Measurements from ENCODE around the gene SLC2A8. TPM values are rescaled to one million over a fixed set of nuclear protein-coding genes. Genes with fewer than 3 reads are reported as not detected.

The SLC2A8 gene
- total and polyA plus RNA-seq, 2 experiments from 2014 or later, result 9.6 to 9.9 TPM

DNA sequence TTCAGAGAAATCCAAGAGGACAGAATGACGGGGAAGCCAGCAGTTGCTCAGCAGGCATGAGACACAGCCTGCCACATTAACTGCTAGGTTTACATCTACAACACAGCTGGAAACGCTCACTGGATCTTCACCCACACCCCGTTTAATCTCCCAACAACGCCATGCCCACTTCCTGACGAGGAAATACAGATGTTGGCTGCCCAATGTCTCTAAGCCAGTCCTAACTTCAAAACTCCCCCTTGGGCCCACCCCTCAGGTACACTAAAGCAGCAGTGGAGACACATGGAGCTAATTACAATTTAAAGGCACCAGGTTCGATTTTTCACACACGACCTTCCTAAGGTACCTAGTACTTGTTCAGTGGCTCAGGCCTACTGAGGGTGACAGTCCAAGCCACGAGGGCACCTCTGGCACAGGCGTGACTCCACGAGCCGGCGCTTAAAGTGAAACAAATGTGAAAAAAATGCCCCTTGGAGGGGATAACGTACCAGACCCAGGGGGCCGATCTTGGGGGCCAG is 53.3 kb downstream of the SLC2A8 start:
- H2AFZ ChIP-seq, result no peak overlapping the region
- H3K4me3 ChIP-seq, result peak overlapping the region; percentile 91
- no peaks in the 10 kb centered on the region for H3K27me3 ChIP-seq (replicated peaks; ENCODE audit: insufficient read depth)
- peaks cover 22% of the 10 kb centered on the region for H4K20me1 ChIP-seq (ENCODE audit: insufficient read depth)
- H3K4me1 ChIP-seq (ENCODE audit: insufficient read depth), result 0 out of 2 replicates have a peak, but pooled peaks cover 14% of the 10 kb centered on the region
- H3K79me2 ChIP-seq (ENCODE audit: insufficient read depth), result peaks cover 52% of the 10 kb centered on the region
- in situ Hi-C loops (cut with MboI), result no loop called here
- H3K36me3 ChIP-seq (ENCODE audit: low read depth), result peaks cover 38% of the 10 kb centered on the region
- 1 to 2% methylated on average over 14 of the region's 14 CpGs for WGBS, 2 experiments (ENCODE audit: low coverage in 1 of 2, low lambda C conversion rate in 2 of 2, missing lambda C conversion rate in 2 of 2)
- H3K9ac ChIP-seq, result peak overlapping the region; percentile 98
- peaks cover 53% of the 10 kb centered on the region for H3F3A ChIP-seq (ENCODE audit: insufficient read depth)
- peak overlapping the region; percentile 95 for H3K4me2 ChIP-seq (ENCODE audit: unreplicated experiment)
- no peaks in the 10 kb centered on the region for H3K9me3 ChIP-seq (ENCODE audit: low read depth)
- H3K27ac ChIP-seq, result peak overlapping the region; percentile 89
- no peaks in the 10 kb centered on the region for H3K9me2 ChIP-seq (ENCODE audit: insufficient read depth)
- TF ChIP-seq EZH2 (IDR thresholded peaks at IDR 0.05; ENCODE audit: insufficient read depth, poor library complexity, severe bottlenecking) (no peak), EZH2phosphoT487 (IDR thresholded peaks at IDR 0.05; ENCODE audit: insufficient read depth, low read depth) (no peak)
- peak; percentile 77 for DNase-seq

- H3K9ac ChIP-seq, result peak within 1 kb of the TSS; percentile 98
- H3K27ac ChIP-seq, result peak within 1 kb of the TSS; percentile 89
- H3K27me3 ChIP-seq (replicated peaks; ENCODE audit: insufficient read depth), result no peaks in the 10 kb centered on the region
- H3F3A ChIP-seq (ENCODE audit: insufficient read depth), result peaks cover 46% of the 10 kb centered on the region
- 0 out of 2 replicates have a peak, but pooled peaks cover 14% of the 10 kb centered on the region for H3K4me1 ChIP-seq (ENCODE audit: insufficient read depth)
- peak within 1 kb of the TSS; percentile 91 for H3K4me3 ChIP-seq
- H3K79me2 ChIP-seq (ENCODE audit: insufficient read depth), result peaks cover 52% of the 10 kb centered on the region
- H2AFZ ChIP-seq, result peak within 1 kb of the TSS; percentile 93
- no peaks in the 10 kb centered on the region for H3K9me2 ChIP-seq (ENCODE audit: insufficient read depth)
- H3K9me3 ChIP-seq (ENCODE audit: low read depth), result no peaks in the 10 kb centered on the region
- TF ChIP-seq EZH2 (IDR thresholded peaks at IDR 0.05; ENCODE audit: insufficient read depth, poor library complexity, severe bottlenecking) (no peak), EZH2phosphoT487 (IDR thresholded peaks at IDR 0.05; ENCODE audit: insufficient read depth, low read depth) (no peak)
- H3K36me3 ChIP-seq (ENCODE audit: low read depth), result peaks cover 33% of the 10 kb centered on the region
- H4K20me1 ChIP-seq (ENCODE audit: insufficient read depth), result peaks cover 22% of the 10 kb centered on the region
- DNase-seq, result peak; percentile 96
- peak within 1 kb of the TSS; percentile 95 for H3K4me2 ChIP-seq (ENCODE audit: unreplicated experiment)
- 1% methylated on average over 66 to 69 of the region's 71 CpGs for WGBS, 2 experiments (ENCODE audit: low coverage in 1 of 2, low lambda C conversion rate in 2 of 2, missing lambda C conversion rate in 2 of 2)
- in situ Hi-C loops (cut with MboI), result no loop called here
Measured at GRCh38 chr9:127450830-127451607, 54.0 kb downstream of the SLC2A8 start, which contains the start of the genes LRSAM1 and RPL12. Gene LRSAM1, plus strand, starts transcription at chr9:127451510. Its CDS starts 3,018 bp downstream, at chr9:127454528. Gene RPL12, minus strand, starts transcription at chr9:127451406. Its CDS starts 89 bp downstream, at chr9:127451317.

GRCh38 chr9:127451608-127451857 is 54.6 kb downstream of the SLC2A8 start:
- Histone ChIP-seq H2AFZ (peak overlapping the region; percentile 93), H4K20me1 (ENCODE audit: insufficient read depth) (peaks cover 22% of the 10 kb centered on the region), H3K4me3 (peak overlapping the region; percentile 91), H3K4me1 (ENCODE audit: insufficient read depth) (0 out of 2 replicates have a peak, but pooled peaks cover 14% of the 10 kb centered on the region), H3K27ac (peak overlapping the region; percentile 89), H3K9me3 (ENCODE audit: low read depth) (no peaks in the 10 kb centered on the region), H3F3A (ENCODE audit: insufficient read depth) (peaks cover 40% of the 10 kb centered on the region), H3K36me3 (ENCODE audit: low read depth) (peaks cover 28% of the 10 kb centered on the region), H3K9ac (peak overlapping the region; percentile 98), H3K9me2 (ENCODE audit: insufficient read depth) (no peaks in the 10 kb centered on the region), H3K27me3 (replicated peaks; ENCODE audit: insufficient read depth) (no peaks in the 10 kb centered on the region), H3K79me2 (ENCODE audit: insufficient read depth) (peaks cover 52% of the 10 kb centered on the region), H3K4me2 (ENCODE audit: unreplicated experiment) (peak overlapping the region; percentile 84)
- WGBS, 2 experiments (ENCODE audit: low coverage in 1 of 2, low lambda C conversion rate in 2 of 2, missing lambda C conversion rate in 2 of 2), result 1 to 2% methylated on average over 14 of the region's 14 CpGs
- TF ChIP-seq EZH2phosphoT487 (IDR thresholded peaks at IDR 0.05; ENCODE audit: insufficient read depth, low read depth) (no peak), EZH2 (IDR thresholded peaks at IDR 0.05; ENCODE audit: insufficient read depth, poor library complexity, severe bottlenecking) (no peak)
- in situ Hi-C loops (cut with MboI), result no loop called here
- DNase-seq, result no peak

GRCh38 chr9:127451858-127452656 is 55.1 kb downstream of the SLC2A8 start:
- TF ChIP-seq EZH2 (IDR thresholded peaks at IDR 0.05; ENCODE audit: insufficient read depth, poor library complexity, severe bottlenecking), result no peak
- no peak for TF ChIP-seq EZH2phosphoT487 (IDR thresholded peaks at IDR 0.05; ENCODE audit: insufficient read depth, low read depth)
- Histone ChIP-seq H4K20me1 (ENCODE audit: insufficient read depth) (peaks cover 22% of the 10 kb centered on the region), H3K4me1 (ENCODE audit: insufficient read depth) (0 out of 2 replicates have a peak, but pooled peaks cover 14% of the 10 kb centered on the region), H2AFZ (peak overlapping the region; percentile 93), H3K9ac (peak overlapping the region; percentile 98), H3K4me2 (ENCODE audit: unreplicated experiment) (peak overlapping the region; percentile 84), H3K4me3 (peak overlapping the region; percentile 91), H3K79me2 (ENCODE audit: insufficient read depth) (peaks cover 52% of the 10 kb centered on the region), H3K36me3 (ENCODE audit: low read depth) (peaks cover 23% of the 10 kb centered on the region), H3F3A (ENCODE audit: insufficient read depth) (peaks cover 35% of the 10 kb centered on the region), H3K27me3 (replicated peaks; ENCODE audit: insufficient read depth) (no peaks in the 10 kb centered on the region), H3K9me3 (ENCODE audit: low read depth) (no peaks in the 10 kb centered on the region), H3K27ac (peak overlapping the region; percentile 89), H3K9me2 (ENCODE audit: insufficient read depth) (no peaks in the 10 kb centered on the region)
- DNase-seq, result peak; percentile 81
- whole genome bisulfite sequencing, 2 experiments (ENCODE audit: low coverage in 1 of 2, low lambda C conversion rate in 2 of 2, missing lambda C conversion rate in 2 of 2), result 8% methylated on average over 27 to 29 of the region's 29 CpGs
- in situ Hi-C loops (cut with MboI), result no loop called here

Measured in GM23248 (cell line).